ENCODE results near the gene RIPPLY2. TPM values are rescaled to one million over a fixed set of nuclear protein-coding genes. Genes with fewer than 3 reads are reported as not detected.

Gene RIPPLY2
- total and polyA plus RNA-seq, 9 of the 15 experiments (the other 6 are each of a cell fraction or from before 2014, with no cell fraction given) = not detected

GRCh38 chr6:83867527-83868161 lies 14.5 kb downstream of the RIPPLY2 start (continued):
- TF ChIP-seq NR3C1 (CRISPR knock-in tag; IDR thresholded peaks at IDR 0.05) (no peak), HIVEP1 (CRISPR knock-in tag; IDR thresholded peaks at IDR 0.05) (no peak), CHAMP1 (IDR thresholded peaks at IDR 0.05) (peak; percentile 85), HDGF (IDR thresholded peaks at IDR 0.05) (no peak), GTF2A2 (tag; IDR thresholded peaks at IDR 0.05) (peak; percentile 52; the same call in 1 of the 2 replicates), FOXM1 (IDR thresholded peaks at IDR 0.05; ENCODE audit: low read depth) (no peak), FOXM1 (CRISPR knock-in tag; IDR thresholded peaks at IDR 0.05; ENCODE audit: low read depth) (no peak), IRF9 (tag; IDR thresholded peaks at IDR 0.05) (peak; percentile 90), CHD2 (IDR thresholded peaks at IDR 0.05; ENCODE audit: low read depth, low read length) (no peak), SIX5 (IDR thresholded peaks at IDR 0.05; ENCODE audit: borderline replicate concordance in 1 of 2, insufficient read depth in 1 of 2, low read depth in 1 of 2, low read length in 2 of 2) (no peak), MAFG (tag; conservative IDR thresholded peaks at IDR 0.05) (peak; percentile 97), ATF6 (CRISPR knock-in tag; IDR thresholded peaks at IDR 0.05) (no peak), SOX6 (IDR thresholded peaks at IDR 0.05) (peak; percentile 70), HDAC8 (tag; IDR thresholded peaks at IDR 0.05) (no peak), ZNF407 (IDR thresholded peaks at IDR 0.05; ENCODE audit: low read depth) (no peak)
